GM12864 (cell line): ENCODE measurements around the gene SFRP4.

Source experiments
- DNase-seq: peaks from one replicate; pipeline ENCODE4 v3.0.0-alpha.2; 2011; ENCODE audit warnings: low read depth
- H3K4me3 ChIP-seq: 2 replicates; pipeline ENCODE4 v1.5.1; 2011; ENCODE audit warnings: mild to moderate bottlenecking, low read depth, low read length, control low read depth
- TF ChIP-seq, protein P1 (sequence below): IDR thresholded peaks from 2 replicates; pipeline ENCODE4 v1.5.1; 2011; ENCODE audit warnings: low read depth, mild to moderate bottlenecking, moderate library complexity, low read length, control low read depth, inconsistent platforms; ENCODE audit errors: missing control alignments

SFRP4 gene

DNA sequence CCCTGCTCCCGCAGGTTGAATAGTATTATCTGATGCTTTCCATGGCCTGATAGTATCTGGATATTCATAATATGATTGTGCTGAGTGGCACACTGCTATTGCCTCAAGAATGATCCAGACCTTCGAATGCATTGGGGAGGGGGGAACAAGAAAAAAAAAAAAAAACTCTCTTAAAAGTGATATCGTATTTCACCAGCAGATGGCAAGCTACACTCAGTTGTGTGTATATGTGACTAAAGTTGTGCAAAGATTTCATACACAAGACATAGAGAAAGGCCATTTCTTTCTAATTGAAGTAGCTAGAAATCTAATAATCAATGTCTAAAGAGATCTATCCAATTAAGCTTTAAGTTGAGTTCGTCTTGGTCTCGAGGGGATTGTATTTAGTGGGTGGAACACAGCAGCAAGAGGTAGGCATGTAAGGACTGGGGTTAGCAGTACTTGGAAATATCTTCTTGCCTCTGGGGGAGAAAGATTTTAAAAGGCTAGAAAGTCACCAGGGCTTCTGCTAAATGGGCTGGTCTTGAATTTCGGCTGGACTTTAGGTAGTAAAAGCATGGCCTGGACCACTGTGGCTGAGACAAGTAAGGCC, 15.3 kb downstream of the SFRP4 start:
- H3K4me3 ChIP-seq: no peak overlapping the region
- TF ChIP-seq, protein P1, sequence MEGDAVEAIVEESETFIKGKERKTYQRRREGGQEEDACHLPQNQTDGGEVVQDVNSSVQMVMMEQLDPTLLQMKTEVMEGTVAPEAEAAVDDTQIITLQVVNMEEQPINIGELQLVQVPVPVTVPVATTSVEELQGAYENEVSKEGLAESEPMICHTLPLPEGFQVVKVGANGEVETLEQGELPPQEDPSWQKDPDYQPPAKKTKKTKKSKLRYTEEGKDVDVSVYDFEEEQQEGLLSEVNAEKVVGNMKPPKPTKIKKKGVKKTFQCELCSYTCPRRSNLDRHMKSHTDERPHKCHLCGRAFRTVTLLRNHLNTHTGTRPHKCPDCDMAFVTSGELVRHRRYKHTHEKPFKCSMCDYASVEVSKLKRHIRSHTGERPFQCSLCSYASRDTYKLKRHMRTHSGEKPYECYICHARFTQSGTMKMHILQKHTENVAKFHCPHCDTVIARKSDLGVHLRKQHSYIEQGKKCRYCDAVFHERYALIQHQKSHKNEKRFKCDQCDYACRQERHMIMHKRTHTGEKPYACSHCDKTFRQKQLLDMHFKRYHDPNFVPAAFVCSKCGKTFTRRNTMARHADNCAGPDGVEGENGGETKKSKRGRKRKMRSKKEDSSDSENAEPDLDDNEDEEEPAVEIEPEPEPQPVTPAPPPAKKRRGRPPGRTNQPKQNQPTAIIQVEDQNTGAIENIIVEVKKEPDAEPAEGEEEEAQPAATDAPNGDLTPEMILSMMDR: peak; percentile 51
- DNase-seq: no peak

DNA sequence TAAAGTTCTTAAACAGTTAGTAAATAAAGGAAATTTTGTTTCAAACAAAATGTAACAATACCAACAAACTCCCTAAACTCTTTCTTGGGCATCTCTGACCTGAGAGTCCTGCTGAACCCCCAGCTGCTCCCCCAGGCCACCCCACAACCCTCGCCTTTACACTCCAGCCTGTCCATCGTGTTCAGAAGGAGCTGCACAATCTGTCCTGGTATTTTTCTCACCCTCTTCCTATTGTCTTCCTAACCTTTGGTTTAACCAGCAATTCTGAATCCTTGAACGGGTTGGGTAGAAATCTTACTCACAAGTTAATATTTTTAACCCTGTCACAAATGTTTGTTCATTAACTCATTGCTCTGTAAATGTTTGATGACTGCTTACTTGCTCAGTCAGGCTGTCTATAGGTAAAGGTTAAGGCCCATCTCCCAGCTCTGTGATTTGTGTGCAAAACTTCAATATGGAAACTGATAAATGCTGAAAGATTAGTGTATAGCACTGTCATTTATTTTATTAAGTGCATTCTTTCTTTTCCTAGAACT, 16.8 kb downstream of the SFRP4 start:
- H3K4me3 ChIP-seq: no peak overlapping the region

DNA sequence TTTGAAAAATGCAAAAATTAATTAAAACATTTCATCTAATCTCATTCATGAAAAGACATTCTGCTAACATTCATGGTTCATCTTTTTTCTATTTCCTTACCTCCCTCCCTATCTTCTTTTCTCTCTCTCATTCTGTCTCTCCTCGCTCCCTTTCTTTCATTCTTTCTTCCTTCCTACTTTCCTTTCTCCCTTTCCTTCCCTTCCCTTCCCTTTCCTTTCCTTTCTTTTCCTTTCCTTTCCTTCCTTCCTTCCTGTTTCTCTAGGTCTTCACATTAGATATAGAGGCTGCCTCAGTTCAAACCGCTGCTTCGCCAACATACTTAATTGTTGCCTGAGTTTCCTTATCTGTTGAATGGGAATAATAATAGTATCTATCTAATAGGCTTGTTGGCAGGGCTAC, 21.9 kb downstream of the SFRP4 start:
- TF ChIP-seq, protein P1: no peak
- H3K4me3 ChIP-seq: no peak overlapping the region
- no peak for DNase-seq

More for the DNA sequence above, 16.8 kb downstream of the SFRP4 start:
- TF ChIP-seq, protein P1: no peak
- no peak for DNase-seq

DNA sequence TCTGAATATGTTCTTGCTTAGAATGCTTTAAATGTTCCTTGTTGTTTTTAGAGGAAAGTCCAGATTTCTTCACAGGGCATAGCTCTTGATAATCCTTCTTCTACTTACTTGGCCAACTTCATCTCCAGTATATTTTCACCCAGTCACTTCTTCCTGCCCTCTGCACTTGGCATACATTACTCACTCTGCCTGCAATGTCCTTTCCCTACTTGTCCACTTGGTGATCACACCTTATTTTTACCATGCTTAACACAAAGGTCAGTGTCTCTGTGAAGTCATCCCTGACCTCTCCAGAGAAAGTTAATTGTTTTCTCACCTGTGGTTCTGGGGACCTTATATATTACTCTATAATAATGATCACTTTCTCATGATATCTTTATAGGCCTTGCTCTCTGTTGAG, 23.3 kb downstream of the SFRP4 start:
- DNase-seq: no peak
- TF ChIP-seq, protein P1: no peak
- no peak overlapping the region for H3K4me3 ChIP-seq

DNA sequence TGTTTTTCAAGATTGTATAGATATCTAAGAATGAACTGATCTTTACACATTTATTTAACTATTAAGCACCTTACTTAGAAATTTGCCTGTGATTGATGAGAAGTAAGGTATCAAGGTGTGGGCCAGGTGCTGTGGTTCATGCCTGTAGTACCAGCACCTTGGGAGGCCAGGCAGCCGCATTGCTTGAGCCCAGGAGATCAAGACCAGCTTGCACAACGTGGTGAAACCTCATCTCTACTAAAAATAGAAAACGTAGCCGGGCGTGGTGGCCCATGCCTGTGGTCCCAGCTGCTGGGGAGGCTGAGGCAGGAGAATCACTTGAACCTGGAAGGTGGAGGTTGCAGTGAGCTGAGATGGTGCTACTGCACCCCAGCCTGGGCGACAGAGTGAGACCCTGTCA, 34.5 kb downstream of the SFRP4 start:
- TF ChIP-seq, protein P1: no peak
- DNase-seq: no peak
- no peak overlapping the region for H3K4me3 ChIP-seq
